Pericardium fibroblast (primary cell): ENCODE measurements around the gene SLC38A2. TPM values are rescaled to one million over a fixed set of nuclear protein-coding genes. Genes with fewer than 3 reads are reported as not detected.

Experiments
- total RNA-seq: library from RNA; depleted of rRNA; stranded (reverse); fragments of >200 nt; gene quantifications from 2 replicates; pipeline ENCODE4 v1.2.3, GENCODE V29; 2015

Gene SLC38A2
- total RNA-seq: 359 and 494 TPM in 2 replicates

GRCh38 chr12:46372544-46373300, at the start of gene SLC38A2:
SLC38A2 (minus strand) TSS chr12:46372773; CDS start chr12:46371293, 1,480 bp downstream.

Other genes starting within 250 kb of the SLC38A2 start
- 39.8 and 45.7 TPM in 2 replicates for gene SLC38A1, start 103.7 kb downstream of the SLC38A2 start, total RNA-seq